Measurements from ENCODE around the gene TMEM239. TPM values are rescaled to one million over a fixed set of nuclear protein-coding genes. Genes with fewer than 3 reads are reported as not detected.
A peak's percentile ranks its signal among the peaks of the same experiment; 100 is the strongest.

The TMEM239 gene
- total RNA-seq, 1 donor from 2014 or later, result not detected

DNA sequence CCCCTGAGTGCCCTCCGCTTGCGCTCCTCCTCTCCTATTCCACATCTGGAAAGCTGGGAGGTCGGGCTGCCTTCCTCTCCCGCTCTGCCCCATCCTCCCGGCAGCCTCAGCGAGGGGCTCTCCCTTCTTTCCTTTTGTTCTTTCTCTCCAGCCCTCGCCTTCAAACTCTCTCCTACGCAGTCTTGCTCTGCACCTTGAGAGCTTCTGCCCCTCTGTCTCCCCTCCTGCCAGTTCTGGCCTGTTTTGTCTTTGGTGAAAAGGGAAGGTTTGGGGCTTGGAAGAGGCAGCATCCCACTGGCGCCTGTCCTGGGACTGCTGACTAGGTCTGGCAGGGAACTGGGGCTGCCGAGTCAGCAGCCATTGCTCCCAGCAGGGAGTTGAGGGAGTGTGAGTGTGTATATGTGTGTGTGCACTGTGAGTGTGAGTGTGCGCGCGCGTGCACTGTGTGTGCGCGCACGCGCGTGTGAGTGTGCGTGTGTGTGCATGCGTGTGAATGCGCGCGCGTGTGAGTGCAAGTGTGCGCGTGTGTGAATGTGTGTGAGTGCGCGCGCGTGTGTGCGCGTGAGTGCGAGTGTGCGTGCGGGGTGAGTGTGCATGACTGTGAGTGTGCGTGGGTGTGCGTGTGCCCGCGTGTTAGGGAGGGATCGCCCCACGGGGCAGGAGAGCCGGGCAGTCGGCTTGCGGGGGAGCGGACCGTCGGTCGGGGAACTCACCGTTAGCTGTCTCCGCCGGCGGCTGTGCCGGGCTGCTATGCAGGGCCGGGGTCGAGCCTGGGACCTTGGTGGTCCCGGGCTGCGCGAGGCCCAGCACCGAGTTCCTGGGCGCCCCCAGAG lies 16.3 kb upstream of the TMEM239 start:
- Histone ChIP-seq H3K4me1 (ENCODE audit: insufficient read depth, low read length) (peaks cover 8% of the 10 kb centered on the region), H3K9ac (ENCODE audit: low read length) (peak overlapping the region; percentile 46), H3K36me3 (ENCODE audit: insufficient read depth, low read length) (no peaks in the 10 kb centered on the region), H3K4me2 (ENCODE audit: low read length) (peak overlapping the region; percentile 94), H3K4me3 (ENCODE audit: insufficient read depth, low read depth, low read length) (peak overlapping the region; percentile 62), H4K20me1 (ENCODE audit: insufficient read depth, low read length) (no peaks in the 10 kb centered on the region), H3K79me2 (ENCODE audit: insufficient read depth, low read length) (no peaks in the 10 kb centered on the region), H3K27ac (ENCODE audit: low read depth, low read length) (no peak overlapping the region), H3K27me3 (ENCODE audit: insufficient read depth, low read length) (peaks cover 40% of the 10 kb centered on the region), H3K9me3 (ENCODE audit: insufficient read depth, low read depth, low read length) (peaks cover 11% of the 10 kb centered on the region), H2AFZ (ENCODE audit: low read depth, low read length) (peak overlapping the region; percentile 78)
- no peak for DNase-seq (ENCODE audit: low read depth)
- TF ChIP-seq, protein P1, sequence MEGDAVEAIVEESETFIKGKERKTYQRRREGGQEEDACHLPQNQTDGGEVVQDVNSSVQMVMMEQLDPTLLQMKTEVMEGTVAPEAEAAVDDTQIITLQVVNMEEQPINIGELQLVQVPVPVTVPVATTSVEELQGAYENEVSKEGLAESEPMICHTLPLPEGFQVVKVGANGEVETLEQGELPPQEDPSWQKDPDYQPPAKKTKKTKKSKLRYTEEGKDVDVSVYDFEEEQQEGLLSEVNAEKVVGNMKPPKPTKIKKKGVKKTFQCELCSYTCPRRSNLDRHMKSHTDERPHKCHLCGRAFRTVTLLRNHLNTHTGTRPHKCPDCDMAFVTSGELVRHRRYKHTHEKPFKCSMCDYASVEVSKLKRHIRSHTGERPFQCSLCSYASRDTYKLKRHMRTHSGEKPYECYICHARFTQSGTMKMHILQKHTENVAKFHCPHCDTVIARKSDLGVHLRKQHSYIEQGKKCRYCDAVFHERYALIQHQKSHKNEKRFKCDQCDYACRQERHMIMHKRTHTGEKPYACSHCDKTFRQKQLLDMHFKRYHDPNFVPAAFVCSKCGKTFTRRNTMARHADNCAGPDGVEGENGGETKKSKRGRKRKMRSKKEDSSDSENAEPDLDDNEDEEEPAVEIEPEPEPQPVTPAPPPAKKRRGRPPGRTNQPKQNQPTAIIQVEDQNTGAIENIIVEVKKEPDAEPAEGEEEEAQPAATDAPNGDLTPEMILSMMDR (IDR thresholded peaks at IDR 0.05; ENCODE audit: insufficient read depth, low read depth, low read length), result no peak
- TF ChIP-seq EZH2 (IDR thresholded peaks at IDR 0.05; ENCODE audit: insufficient read depth, low read length), result peak; percentile 85
- H3K9me3 Mint-ChIP-seq (ENCODE audit: unreplicated experiment), result peaks cover 20% of the 10 kb centered on the region
- no peak overlapping the region for H3K27ac Mint-ChIP-seq (ENCODE audit: unreplicated experiment)
- FAIRE-seq, result no peak
- H3K36me3 Mint-ChIP-seq (ENCODE audit: low read depth, unreplicated experiment), result peaks cover 3% of the 10 kb centered on the region
- H3K4me3 Mint-ChIP-seq (ENCODE audit: unreplicated experiment), result peak overlapping the region; percentile 82
- peaks cover 48% of the 10 kb centered on the region for H3K27me3 Mint-ChIP-seq (ENCODE audit: low read depth, unreplicated experiment)
- H3K4me1 Mint-ChIP-seq (ENCODE audit: low read depth, unreplicated experiment), result peaks cover 3% of the 10 kb centered on the region

DNA sequence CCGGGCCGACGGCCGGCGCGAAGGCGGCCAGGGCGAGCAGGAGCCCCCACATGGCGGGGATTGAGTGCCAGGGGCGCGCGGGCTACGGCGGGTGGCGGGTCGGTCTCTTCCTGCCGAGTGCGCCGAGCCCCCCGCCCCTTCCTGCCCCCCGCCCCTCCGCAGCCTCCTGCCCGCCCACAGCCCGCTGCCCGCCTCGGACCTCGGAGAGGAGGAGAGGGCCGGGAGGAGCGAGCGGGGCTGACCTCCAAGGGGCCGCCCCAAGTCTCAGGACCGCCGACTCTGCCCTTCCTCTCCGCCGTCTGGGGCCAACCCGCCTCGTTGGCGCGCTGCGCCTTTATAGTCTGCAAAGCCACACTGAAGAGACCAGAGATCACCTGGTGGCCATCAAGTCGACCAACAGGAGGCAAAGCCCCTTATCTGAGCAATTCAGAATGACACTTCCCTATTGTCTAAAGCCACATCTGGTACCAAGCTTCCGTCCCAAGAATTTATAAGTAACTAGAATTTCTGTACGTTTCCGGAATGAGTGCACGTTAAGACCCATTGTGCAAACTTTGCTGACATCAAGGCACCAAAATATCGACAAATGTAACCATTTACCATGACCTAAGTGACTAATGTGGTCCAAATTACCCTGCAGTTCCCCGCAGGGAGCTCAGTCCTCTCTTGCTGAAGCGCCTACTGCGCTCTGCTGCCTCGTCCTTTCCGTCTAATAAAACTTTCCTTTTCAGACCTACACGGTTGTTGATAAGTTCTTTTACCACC lies 15.5 kb upstream of the TMEM239 start, which contains the start of gene CPXM1:
Gene CPXM1 (minus strand): TSS at position 107 of the 765 bp plus-strand sequence. CDS start 55 bp downstream, at position 52.
- peaks cover 11% of the 10 kb centered on the region for H3K9me3 ChIP-seq (ENCODE audit: insufficient read depth, low read depth, low read length)
- H3K79me2 ChIP-seq (ENCODE audit: insufficient read depth, low read length), result no peaks in the 10 kb centered on the region
- Mint-ChIP-seq H3K36me3 (ENCODE audit: low read depth, unreplicated experiment) (peaks cover 3% of the 10 kb centered on the region), H3K27ac (ENCODE audit: unreplicated experiment) (peak within 1 kb of the TSS; percentile 10), H3K4me1 (ENCODE audit: low read depth, unreplicated experiment) (peaks cover 6% of the 10 kb centered on the region), H3K4me3 (ENCODE audit: unreplicated experiment) (peak within 1 kb of the TSS; percentile 82), H3K9me3 (ENCODE audit: unreplicated experiment) (peaks cover 20% of the 10 kb centered on the region), H3K27me3 (ENCODE audit: low read depth, unreplicated experiment) (peaks cover 51% of the 10 kb centered on the region)
- H3K36me3 ChIP-seq (ENCODE audit: insufficient read depth, low read length), result no peaks in the 10 kb centered on the region
- no peaks in the 10 kb centered on the region for H4K20me1 ChIP-seq (ENCODE audit: insufficient read depth, low read length)
- no peak for FAIRE-seq
- H3K4me2 ChIP-seq (ENCODE audit: low read length), result peak within 1 kb of the TSS; percentile 94
- peak within 1 kb of the TSS; percentile 78 for H2AFZ ChIP-seq (ENCODE audit: low read depth, low read length)
- H3K9ac ChIP-seq (ENCODE audit: low read length), result peak within 1 kb of the TSS; percentile 46
- peak; percentile 28 for TF ChIP-seq EZH2 (IDR thresholded peaks at IDR 0.05; ENCODE audit: insufficient read depth, low read length)
- TF ChIP-seq, protein P1 (IDR thresholded peaks at IDR 0.05; ENCODE audit: insufficient read depth, low read depth, low read length), result no peak
- peaks cover 48% of the 10 kb centered on the region for H3K27me3 ChIP-seq (ENCODE audit: insufficient read depth, low read length)
- H3K4me3 ChIP-seq (ENCODE audit: insufficient read depth, low read depth, low read length), result peak within 1 kb of the TSS; percentile 62
- no peak for DNase-seq (ENCODE audit: low read depth)
- H3K27ac ChIP-seq (ENCODE audit: low read depth, low read length), result no peak within 1 kb of the TSS
- peaks cover 10% of the 10 kb centered on the region for H3K4me1 ChIP-seq (ENCODE audit: insufficient read depth, low read length)

Measured in astrocyte (in vitro differentiated cells and primary cell).